ENCODE measurements around the gene PCDHAC2.

PCDHAC2 gene

DNA sequence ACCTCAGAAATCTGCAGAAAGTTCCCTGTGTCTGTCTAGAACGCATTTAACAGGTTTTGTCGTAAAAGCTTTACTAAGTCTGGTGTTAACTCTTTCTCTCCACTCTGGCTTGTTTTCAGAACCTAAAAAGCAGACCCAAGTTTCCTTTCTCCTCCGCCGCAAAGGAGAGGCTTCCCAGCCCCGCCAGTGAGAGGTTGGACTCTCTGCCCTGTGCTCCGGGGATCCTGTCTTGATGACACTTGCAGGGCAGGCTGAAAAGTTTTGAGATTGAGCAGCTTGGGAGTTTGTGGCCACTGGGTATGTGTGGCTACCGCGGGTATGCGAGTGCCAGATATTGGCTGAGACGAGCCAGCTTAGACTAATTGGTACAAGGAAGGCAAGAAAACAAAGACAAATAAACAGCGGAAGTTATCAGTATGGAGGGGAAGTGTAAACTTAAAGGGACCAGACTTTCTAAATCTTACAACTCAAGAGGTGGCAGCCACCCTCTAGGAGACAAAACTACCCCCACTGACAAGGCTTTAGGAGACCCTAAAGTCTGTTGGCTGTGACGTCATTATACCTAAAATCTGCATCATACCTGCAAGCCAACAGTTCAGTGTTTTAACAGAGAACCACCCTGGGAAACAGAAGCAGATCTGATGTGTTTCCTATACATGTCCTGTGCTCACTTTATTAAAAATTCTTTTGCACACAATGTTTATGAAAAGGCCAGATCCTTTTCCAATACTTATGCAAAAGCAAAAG, 43.9 kb downstream of the PCDHAC2 start:
- no peak overlapping the region for H3K27ac ChIP-seq

DNA sequence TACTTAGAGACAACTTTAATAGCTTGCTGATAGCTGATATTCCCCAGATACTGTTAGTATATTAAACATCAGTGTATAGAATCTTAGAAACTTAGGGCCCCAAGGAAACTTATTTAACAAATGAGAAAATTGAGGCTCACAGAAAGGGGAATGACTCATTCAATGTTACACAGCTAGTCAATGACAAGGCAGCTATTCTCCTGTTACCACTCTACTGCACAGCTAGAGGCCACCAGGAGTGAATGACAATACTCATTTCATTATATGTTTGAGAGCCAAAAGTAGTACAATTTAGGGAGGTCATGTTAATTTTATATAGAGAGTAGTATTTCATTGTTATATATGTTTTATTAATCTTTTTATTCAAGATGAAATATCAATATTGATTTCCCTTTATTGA, 51.7 kb downstream of the PCDHAC2 start:
- TF ChIP-seq ZFX (IDR thresholded peaks at IDR 0.05; ENCODE audit: borderline replicate concordance): no peak
- TF ChIP-seq, protein P1, sequence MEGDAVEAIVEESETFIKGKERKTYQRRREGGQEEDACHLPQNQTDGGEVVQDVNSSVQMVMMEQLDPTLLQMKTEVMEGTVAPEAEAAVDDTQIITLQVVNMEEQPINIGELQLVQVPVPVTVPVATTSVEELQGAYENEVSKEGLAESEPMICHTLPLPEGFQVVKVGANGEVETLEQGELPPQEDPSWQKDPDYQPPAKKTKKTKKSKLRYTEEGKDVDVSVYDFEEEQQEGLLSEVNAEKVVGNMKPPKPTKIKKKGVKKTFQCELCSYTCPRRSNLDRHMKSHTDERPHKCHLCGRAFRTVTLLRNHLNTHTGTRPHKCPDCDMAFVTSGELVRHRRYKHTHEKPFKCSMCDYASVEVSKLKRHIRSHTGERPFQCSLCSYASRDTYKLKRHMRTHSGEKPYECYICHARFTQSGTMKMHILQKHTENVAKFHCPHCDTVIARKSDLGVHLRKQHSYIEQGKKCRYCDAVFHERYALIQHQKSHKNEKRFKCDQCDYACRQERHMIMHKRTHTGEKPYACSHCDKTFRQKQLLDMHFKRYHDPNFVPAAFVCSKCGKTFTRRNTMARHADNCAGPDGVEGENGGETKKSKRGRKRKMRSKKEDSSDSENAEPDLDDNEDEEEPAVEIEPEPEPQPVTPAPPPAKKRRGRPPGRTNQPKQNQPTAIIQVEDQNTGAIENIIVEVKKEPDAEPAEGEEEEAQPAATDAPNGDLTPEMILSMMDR (IDR thresholded peaks at IDR 0.05): no peak

More for the DNA sequence above, 43.9 kb downstream of the PCDHAC2 start:
- TF ChIP-seq ZFX (IDR thresholded peaks at IDR 0.05; ENCODE audit: borderline replicate concordance): no peak
- TF ChIP-seq, protein P1 (IDR thresholded peaks at IDR 0.05): no peak

More for the DNA sequence above, 51.7 kb downstream of the PCDHAC2 start:
- H3K27ac ChIP-seq: no peak overlapping the region
